Measurements from ENCODE around the gene DNMT3A. TPM values are rescaled to one million over a fixed set of nuclear protein-coding genes. Genes with fewer than 3 reads are reported as not detected.

DNMT3A gene
- total and polyA plus RNA-seq, 2 donors (not counting 1 experiment from before 2014, with no cell fraction given), result 8.9 to 24.5 TPM

GRCh38 chr2:25358249-25358815 is 16.6 kb upstream of the DNMT3A start:
- Mint-ChIP-seq H3K27ac (no peak overlapping the region), H3K9me3 (ENCODE audit: insufficient read depth) (no peaks in the 10 kb centered on the region), H3K4me3 (no peak overlapping the region), H3K27me3 (peaks cover 9% of the 10 kb centered on the region), H3K4me1 (peaks cover 11% of the 10 kb centered on the region)
- H4K20me1 ChIP-seq (ENCODE audit: control insufficient read depth, insufficient read depth, low read length, poor library complexity, severe bottlenecking), result no peaks in the 10 kb centered on the region
- H3K4me2 ChIP-seq (replicated peaks; ENCODE audit: low read depth, low read length, poor library complexity, severe bottlenecking), result no peak overlapping the region
- peaks cover 4 to 13% of the 10 kb centered on the region in 2 donors for H3K4me1 ChIP-seq (ENCODE audit: control insufficient read depth in 2 of 2, insufficient read depth in 2 of 2, low read length in 2 of 2)
- ATAC-seq (ENCODE audit: low read depth) (no peak), DNase-seq (no peak)
- H3K9me3 ChIP-seq (ENCODE audit: control extremely low read depth in 1 of 3, control insufficient read depth in 2 of 3, insufficient read depth in 1 of 3, low read length in 2 of 3), result peaks cover 0 to 4% (median 0%) of the 10 kb centered on the region in 3 donors
- H3K36me3 ChIP-seq (replicated peaks in 1 of 2; ENCODE audit: control extremely low read depth in 1 of 2, control insufficient read depth in 1 of 2, extremely low read depth in 1 of 2, insufficient read depth in 2 of 2, low read length in 1 of 2), result no peaks in the 10 kb centered on the region
- no peak overlapping the region for H3K27ac ChIP-seq (ENCODE audit: low read length in 2 of 2)
- ChIA-PET POLR2A (no interaction called here), CTCF (interaction anchor here (0.7 to 1.4 kb wide), 2 partner anchors 17 to 49 kb away, joined by 3 to 4 read pairs; no protein-coding TSS in a partner anchor)
- no peak overlapping the region for H3K4me3 ChIP-seq (ENCODE audit: control extremely low read depth in 1 of 5, extremely low read depth in 1 of 5, insufficient read depth in 1 of 5, low read depth in 2 of 5, low read length in 4 of 5)
- no peaks in the 10 kb centered on the region for H3K27me3 ChIP-seq (replicated peaks in 1 of 4; ENCODE audit: control extremely low read depth in 1 of 4, control insufficient read depth in 3 of 4, insufficient read depth in 4 of 4, low read length in 3 of 4)
- H3K79me2 ChIP-seq (ENCODE audit: control insufficient read depth, insufficient read depth, low read length), result peaks cover 4% of the 10 kb centered on the region
- intact Hi-C loops (cut with micrococcal nuclease), result no loop called here
- 100% methylated on average over 5 of the region's 6 CpGs for WGBS (ENCODE audit: insufficient coverage)
- TF ChIP-seq EZH2 (IDR thresholded peaks at IDR 0.05; ENCODE audit: borderline replicate concordance, insufficient read depth, low read depth, low read length, poor library complexity, severe bottlenecking) (no peak), CTCF (IDR thresholded peaks at IDR 0.05) (no peak)
- no peak overlapping the region for H3K9ac ChIP-seq (ENCODE audit: low read length)
- H2AFZ ChIP-seq (ENCODE audit: insufficient read depth, low read depth, low read length, poor library complexity, severe bottlenecking), result no peak overlapping the region

DNA sequence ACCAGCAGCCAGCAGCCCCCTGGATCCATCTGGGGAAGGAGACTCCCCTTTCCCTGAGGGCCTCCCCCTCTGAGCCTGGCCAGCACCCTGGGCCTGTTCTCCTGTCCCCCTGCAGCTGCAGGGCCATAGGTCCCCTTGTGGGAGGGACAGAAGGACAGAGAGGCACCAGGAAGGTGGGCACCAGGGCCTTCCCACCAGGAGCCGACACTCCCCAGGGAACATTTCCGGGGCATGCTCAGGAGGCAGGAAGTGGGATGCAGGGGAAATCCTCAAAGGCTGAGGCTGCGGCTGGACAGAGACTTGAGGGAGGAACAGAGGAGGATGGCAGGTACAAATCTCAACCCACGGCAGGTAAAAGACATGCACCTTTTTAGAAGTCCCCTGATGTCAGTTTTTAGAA is 14.4 kb upstream of the DNMT3A start:
- H3K4me1 ChIP-seq (ENCODE audit: control insufficient read depth in 2 of 2, insufficient read depth in 2 of 2, low read length in 2 of 2), result no peaks in the 10 kb centered on the region
- Mint-ChIP-seq H3K9me3 (ENCODE audit: insufficient read depth) (no peaks in the 10 kb centered on the region), H3K27me3 (peaks cover 18% of the 10 kb centered on the region), H3K4me3 (no peak overlapping the region), H3K4me1 (no peaks in the 10 kb centered on the region), H3K27ac (no peak overlapping the region)
- H4K20me1 ChIP-seq (ENCODE audit: control insufficient read depth, insufficient read depth, low read length, poor library complexity, severe bottlenecking), result no peaks in the 10 kb centered on the region
- intact Hi-C loops (cut with micrococcal nuclease), result no loop called here
- no peaks in the 10 kb centered on the region for H3K36me3 ChIP-seq (replicated peaks in 1 of 2; ENCODE audit: control extremely low read depth in 1 of 2, control insufficient read depth in 1 of 2, extremely low read depth in 1 of 2, insufficient read depth in 2 of 2, low read length in 1 of 2)
- no peak for TF ChIP-seq CTCF (IDR thresholded peaks at IDR 0.05)
- no peak for TF ChIP-seq EZH2 (IDR thresholded peaks at IDR 0.05; ENCODE audit: borderline replicate concordance, insufficient read depth, low read depth, low read length, poor library complexity, severe bottlenecking)
- peaks cover 0 to 4% (median 0%) of the 10 kb centered on the region in 3 donors for H3K9me3 ChIP-seq (ENCODE audit: control extremely low read depth in 1 of 3, control insufficient read depth in 2 of 3, insufficient read depth in 1 of 3, low read length in 2 of 3)
- H2AFZ ChIP-seq (ENCODE audit: insufficient read depth, low read depth, low read length, poor library complexity, severe bottlenecking), result no peak overlapping the region
- CTCF ChIA-PET, result no interaction called here
- ATAC-seq (ENCODE audit: low read depth), result no peak
- POLR2A ChIA-PET, result no interaction called here
- no peak overlapping the region for H3K4me2 ChIP-seq (replicated peaks; ENCODE audit: low read depth, low read length, poor library complexity, severe bottlenecking)
- DNase-seq, result no peak
- no peak overlapping the region for H3K9ac ChIP-seq (ENCODE audit: low read length)
- no peaks in the 10 kb centered on the region for H3K79me2 ChIP-seq (ENCODE audit: control insufficient read depth, insufficient read depth, low read length)
- H3K27ac ChIP-seq (ENCODE audit: low read length in 2 of 2), result no peak overlapping the region
- 70% methylated on average over 4 of the region's 4 CpGs for WGBS (ENCODE audit: insufficient coverage)
- H3K27me3 ChIP-seq (replicated peaks in 1 of 4; ENCODE audit: control extremely low read depth in 1 of 4, control insufficient read depth in 3 of 4, insufficient read depth in 4 of 4, low read length in 3 of 4), result no peaks in the 10 kb centered on the region
- no peak overlapping the region for H3K4me3 ChIP-seq (ENCODE audit: control extremely low read depth in 1 of 5, extremely low read depth in 1 of 5, insufficient read depth in 1 of 5, low read depth in 2 of 5, low read length in 4 of 5)

Measured in B cell (primary cell).